Right renal cortex interstitium (tissue), 3 donors: ENCODE results near the gene LMF1. TPM values are rescaled to one million over a fixed set of nuclear protein-coding genes. Genes with fewer than 3 reads are reported as not detected.

Experiments
- DNase-seq, 3 donors: peaks; one replicate each; pipeline ENCODE4 v3.0.0-alpha.2; 2013; ENCODE audit warnings: low read depth in 3 of 3, low spot score in 2 of 3
- polyA plus RNA-seq, 3 donors: library from polyadenylated mRNA; unstranded; fragments of 120-200 nt; gene quantifications; one replicate each; pipeline ENCODE4 v1.2.1, GENCODE V29; 2013; ENCODE audit not compliant: insufficient read length in 3 of 3

LMF1 gene
- polyA plus RNA-seq, 3 donors: 13.8 to 16.3 (median 13.9) TPM

DNA sequence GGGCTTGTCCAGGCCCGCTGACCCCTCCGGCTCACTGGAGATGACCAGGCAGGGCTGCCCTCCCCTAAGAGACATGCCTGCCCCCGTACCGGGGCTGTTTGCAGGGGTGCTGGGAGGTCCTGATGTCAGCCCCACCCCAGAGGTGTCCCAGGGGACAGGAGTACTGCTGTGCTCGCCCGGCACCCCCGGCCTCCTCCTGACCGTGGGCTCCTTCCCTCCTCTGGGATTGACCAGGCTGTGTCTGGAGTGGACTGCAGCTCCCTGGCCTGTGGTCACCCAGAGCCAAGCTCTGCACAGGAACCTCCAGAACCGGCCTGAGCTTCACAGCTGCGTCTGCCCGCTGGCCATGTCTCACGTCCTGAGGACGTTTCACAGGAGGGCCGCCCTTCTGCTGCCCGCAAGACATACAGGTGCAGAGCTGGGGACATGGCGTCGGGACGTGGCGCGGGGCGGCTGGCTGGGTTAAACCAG is 53.2 kb downstream of the LMF1 start:
- DNase-seq: no peak

GRCh38 chr16:916035-916799 is 54.6 kb downstream of the LMF1 start:
- no peak for DNase-seq

- DNase-seq: no peak
Measured at GRCh38 chr16:915546-915945, 55.2 kb downstream of the LMF1 start.

DNA sequence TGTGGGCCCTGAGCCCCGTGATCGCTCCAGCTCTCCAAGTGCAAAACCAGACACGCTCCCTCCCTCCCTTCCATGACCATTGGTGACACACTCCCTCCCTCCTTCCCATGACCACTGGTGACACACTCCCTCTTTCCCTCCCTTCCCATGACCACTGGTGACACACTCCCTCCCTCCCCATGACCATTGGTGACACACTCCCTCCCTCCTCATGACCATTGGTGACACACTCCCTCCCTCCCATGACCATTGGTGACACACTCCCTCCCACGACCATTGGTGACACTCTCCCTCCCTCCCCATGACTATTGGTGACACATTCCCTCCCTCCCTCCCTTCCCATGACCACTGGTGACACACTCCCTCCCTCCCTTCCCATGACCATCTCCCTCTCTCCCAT is 56.3 kb downstream of the LMF1 start:
- DNase-seq: no peak

DNA sequence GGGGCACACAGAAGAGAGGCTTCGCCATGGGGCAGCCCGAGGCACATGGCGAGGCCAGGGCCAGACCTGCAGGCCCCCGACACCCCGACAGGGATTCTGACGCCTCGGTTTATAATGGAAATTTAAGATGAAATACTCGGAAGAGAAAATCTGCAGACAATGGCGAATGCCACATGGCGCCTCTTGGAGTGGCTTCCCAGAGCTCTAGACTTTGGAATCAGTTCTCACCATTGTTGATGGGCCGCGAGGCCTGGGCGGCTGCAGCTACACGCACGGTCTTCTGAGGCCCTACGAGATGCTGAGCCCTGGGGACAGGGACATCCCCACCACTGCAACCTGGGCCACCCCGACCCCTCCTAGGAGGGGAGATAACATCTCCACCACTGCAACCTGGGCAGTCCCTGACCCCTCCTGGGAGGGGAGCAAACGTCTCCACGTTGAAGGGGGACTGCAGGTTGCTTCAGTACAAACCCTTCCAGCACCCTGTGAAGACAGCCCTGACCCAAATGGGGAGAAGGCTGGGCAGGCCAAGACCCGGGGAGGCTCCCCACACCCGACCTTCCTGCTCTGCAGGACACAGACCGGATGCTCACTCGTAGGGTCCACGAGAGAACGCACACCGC is 56.9 kb downstream of the LMF1 start:
- DNase-seq: no peak

DNA sequence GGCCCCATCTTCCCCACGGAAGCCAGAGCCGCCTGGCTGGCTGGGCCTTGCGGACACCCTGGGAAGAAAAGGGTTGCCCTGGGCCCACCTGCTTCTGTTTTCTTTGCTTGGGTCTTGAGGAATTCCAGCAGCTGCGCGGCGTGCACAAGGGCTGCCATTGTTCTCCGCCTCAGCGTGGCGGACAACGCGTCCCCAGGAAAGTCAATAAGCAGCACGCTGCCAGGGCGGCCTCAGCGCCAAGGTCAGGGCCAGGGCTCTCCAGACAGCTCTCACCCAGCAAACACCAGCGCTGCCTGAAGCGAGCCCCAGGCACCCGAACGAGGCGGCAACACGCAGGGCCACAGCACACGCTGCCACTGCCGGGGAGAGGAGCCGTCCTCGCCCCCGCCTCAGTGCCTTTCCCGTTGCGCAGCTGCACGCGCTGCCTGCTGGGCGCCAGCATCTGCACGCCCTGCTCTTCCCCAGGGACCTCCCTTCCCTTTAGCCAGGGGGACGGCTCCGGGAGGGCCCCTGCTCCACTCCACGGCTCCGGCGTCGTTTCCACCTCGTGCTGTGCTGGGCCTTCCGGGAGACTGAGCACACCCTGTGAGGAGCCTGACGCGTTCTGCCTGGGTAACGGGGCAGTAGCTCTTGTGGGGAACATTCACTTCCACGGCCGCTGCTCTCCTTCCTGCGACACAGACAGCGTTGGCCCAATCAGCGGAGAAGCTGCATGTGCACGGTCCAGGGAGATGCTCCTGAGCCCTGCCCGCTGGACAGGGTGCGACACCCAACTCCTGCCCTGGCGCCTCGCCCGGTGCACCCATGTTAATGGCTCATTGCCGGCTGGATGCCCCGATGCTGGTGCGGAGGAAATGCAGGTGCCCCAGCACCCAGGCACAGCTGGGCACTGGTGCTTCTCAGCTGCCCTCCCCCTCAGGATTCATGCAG is 57.8 kb downstream of the LMF1 start:
- DNase-seq: no peak

GRCh38 chr16:912322-912683 is 58.5 kb downstream of the LMF1 start:
- DNase-seq: no peak

DNA sequence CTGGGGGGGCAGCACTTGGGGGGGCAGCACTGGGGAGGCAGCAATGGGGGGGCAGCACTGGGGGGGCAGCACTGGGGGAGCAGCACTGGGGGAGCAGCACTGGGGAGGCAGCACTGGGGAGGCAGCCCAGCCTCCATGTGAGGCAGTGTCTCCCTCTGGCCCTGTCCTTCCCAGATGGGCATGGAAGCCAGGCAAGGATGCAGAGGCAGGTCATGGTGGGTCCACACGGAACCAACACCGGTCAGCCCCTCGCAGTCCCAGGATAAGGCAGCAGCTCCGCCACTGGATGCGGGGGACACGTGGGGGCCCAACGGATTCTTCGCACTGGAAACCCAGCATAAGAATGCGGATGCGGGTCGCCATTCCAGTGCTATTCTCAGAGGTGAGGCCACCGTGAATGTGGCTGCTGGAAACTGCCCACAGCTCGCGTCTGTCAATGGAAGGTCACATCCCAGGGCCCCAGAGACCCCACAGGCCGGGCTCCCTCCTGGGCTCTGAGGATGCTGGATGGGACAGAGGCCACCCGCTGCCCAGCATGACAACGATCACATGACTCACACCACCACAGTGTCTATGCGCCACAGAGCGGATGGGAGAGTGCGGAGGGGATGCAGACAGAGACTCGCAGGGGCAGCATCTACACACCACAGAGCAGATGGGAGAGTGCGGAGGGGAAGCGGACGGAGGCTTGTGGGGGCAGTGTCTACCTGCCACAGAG is 59.0 kb downstream of the LMF1 start:
- DNase-seq: no peak

DNA sequence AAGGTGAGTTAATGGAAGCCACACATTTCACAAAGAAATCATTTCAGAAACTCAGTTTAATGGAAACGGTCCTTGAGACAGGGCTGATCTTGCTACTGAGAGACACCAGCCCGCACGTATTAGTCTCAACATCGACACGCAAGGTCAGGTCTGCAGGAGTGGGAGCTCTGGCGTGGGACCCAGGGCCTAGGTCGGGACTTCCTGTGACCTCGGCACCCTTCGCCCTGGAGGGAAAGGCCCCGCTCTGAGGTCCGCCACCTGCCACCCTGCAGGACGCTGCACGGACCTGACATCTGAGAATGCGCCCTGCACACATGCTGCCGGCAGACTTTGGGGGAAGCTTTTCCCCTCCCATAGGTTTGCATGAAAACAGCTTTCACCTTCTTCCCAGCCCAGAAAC is 59.7 kb downstream of the LMF1 start:
- DNase-seq: no peak

- DNase-seq: no peak
Measured at GRCh38 chr16:910181-910580, 60.6 kb downstream of the LMF1 start.

DNA sequence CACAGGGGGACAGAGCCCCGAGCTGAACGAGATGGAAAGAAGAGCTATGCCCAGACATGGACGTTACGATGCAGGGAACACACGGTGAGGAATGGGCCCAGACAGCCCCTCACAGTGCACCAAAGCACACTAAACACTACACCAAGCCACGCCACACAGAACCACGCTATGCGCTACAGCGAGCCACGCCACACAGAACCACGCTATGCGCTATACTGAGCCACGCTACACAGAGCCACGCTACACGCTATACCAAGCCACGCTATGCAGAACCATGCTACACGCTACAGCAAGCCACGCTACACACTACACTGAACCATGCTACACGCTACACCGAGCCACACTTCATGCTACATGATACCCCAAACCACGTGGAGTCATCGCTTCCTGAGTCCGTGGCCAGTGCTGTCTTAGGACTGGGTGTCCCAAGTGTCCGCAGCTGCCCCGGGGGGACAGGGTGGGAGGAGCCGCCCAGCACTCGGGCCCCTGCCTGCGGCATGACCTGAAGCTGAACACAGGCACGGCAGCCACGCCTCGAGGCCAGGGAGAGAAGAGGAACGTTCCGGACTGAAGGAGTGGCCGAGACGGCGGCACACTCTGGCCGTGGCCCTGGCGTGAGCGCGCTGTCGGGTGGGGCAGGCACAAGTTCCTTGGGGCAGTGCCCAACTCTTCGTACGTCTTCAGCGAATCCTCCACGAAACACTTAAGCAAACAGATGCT is 61.3 kb downstream of the LMF1 start:
- no peak for DNase-seq

GRCh38 chr16:908526-909155 is 62.1 kb downstream of the LMF1 start:
- no peak for DNase-seq

DNA sequence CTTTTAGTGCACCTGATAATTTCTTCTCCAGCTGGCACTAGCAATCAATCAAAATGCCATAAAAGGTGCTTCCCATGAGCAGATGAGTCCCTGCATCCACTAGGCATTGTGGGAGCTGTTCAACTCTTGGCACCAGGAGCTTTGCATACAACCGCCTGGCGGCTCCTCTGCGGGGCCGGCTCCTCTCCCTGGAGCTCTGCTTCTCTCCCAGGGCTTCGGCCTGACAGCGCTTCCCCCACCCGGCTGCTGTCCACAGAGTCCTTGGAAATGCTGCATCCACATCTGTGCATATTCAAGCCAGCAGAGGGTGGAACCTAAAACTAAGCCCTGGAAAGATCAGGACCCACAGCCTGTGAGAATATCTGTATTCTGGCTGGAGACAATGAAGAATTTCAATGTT is 62.9 kb downstream of the LMF1 start:
- DNase-seq: no peak

GRCh38 chr16:907361-907760 is 63.4 kb downstream of the LMF1 start:
- no peak for DNase-seq

DNA sequence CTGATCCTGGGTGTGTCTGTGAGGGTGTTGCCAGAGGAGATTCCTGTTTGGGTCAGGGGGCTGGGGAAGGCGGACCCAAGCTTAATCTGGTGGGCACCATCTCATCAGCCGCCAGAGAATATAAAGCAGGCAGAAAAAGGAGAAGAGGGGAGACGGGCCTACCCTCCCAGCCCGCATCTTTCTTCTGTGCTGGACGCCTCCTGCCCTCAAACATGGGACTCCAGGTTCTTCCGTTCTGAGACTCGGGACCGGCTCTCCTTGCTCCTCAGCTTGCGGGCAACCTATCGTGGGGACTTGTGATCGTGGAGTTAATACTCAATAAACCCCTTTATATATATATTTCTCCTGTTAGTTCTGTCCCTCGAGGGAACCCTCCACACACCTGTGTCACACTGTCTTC is 64.5 kb downstream of the LMF1 start:
- DNase-seq: no peak

GRCh38 chr16:901715-902601 is 68.8 kb downstream of the LMF1 start:
- no peak for DNase-seq

GRCh38 chr16:901149-901548 is 69.6 kb downstream of the LMF1 start:
- no peak for DNase-seq

- no peak for DNase-seq
Measured at GRCh38 chr16:900211-900610, 70.6 kb downstream of the LMF1 start.

DNA sequence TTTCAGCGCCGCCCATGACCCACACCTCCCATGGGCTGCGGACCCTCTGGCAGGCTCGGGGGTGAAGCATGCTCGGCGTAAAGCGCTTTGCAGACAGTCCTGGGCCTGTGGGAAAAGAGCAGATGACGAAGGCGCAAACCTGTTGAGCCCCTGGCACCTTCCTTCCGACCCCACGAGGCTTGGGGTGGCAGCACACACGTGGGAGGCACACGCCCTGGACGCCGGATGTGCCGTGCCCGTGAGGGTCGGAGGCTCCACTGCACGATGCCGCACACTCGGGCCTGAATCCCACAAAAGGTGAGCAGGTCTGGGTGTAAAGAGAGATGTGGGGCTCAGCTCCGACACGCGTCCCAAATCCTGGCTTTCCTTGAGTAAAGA is 71.1 kb downstream of the LMF1 start:
- no peak for DNase-seq
